Fibroblast of skin of left biceps (primary cell): ENCODE data around the gene TMEM236.

Experiments
- DNase-seq, 2 experiments: peaks; one replicate each; pipeline ENCODE4 v3.0.0-alpha.2; 2013; ENCODE audit warnings: low read depth in 2 of 2

TMEM236 gene

GRCh38 chr10:17820943-17821342 lies 68.9 kb downstream of the TMEM236 start:
- DNase-seq, result no peak

DNA sequence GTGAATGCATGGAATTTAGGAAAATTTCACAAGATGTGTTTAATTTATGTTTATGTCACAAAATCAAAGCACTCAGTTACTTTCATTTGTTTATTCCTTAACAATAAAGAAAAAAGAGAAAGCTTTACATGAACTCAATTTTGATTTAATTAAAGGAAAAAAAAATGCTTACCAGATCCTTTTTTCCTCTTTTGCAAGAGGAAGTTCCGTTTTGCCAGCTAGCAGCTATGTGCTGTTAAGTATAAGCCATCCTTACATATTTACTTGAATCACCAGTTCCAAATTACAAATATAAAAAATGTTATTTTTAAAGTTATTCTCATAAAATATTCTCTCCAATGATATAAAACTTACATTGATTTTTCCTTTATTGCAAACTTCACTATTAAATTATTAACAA lies 69.9 kb downstream of the TMEM236 start:
- DNase-seq, result no peak

GRCh38 chr10:17831341-17831740 lies 79.3 kb downstream of the TMEM236 start:
- DNase-seq, result no peak

DNA sequence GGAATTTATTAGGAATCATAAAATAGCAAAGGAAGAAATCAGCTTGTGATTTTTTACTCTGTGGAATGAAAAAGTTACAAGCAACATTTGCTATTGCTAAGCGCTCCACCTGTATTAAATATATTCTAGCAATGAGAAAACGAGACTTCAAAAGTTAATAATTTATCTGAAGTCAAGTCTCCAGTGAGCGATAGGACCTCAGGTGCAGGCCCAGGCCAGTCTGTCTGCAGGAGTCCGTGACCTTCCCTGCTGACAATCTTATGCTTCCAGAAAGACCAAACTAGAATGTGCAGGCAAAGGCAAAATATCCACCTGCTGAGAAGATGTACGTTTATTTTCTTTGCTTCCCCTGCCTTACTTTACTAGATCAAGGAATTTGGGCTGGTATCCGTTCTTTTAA lies 79.9 kb downstream of the TMEM236 start:
- no peak for DNase-seq

GRCh38 chr10:17833656-17834055 lies 81.7 kb downstream of the TMEM236 start:
- DNase-seq, result no peak

DNA sequence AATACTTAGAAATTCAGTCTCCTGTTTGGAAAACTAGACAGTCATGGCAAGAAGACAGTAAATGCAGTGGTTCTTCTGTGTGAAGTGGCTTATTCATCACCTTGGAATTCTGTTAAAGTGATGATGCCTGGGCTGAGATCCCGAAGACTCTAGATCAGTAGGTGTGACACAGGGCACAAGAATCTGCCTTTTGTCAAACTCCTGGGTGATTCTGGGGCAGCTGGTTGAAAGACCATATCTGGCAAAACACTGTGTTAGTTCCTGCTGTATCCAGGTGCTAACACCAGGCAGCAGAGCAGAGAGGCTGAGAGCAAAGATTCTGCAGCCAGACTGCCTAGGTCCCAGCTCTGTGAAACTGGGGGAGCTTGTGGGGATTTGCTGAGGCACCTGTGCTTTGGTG lies 83.7 kb downstream of the TMEM236 start:
- peak; percentile 78 to 81 for DNase-seq

GRCh38 chr10:17836942-17837341 lies 84.9 kb downstream of the TMEM236 start:
- no peak for DNase-seq

DNA sequence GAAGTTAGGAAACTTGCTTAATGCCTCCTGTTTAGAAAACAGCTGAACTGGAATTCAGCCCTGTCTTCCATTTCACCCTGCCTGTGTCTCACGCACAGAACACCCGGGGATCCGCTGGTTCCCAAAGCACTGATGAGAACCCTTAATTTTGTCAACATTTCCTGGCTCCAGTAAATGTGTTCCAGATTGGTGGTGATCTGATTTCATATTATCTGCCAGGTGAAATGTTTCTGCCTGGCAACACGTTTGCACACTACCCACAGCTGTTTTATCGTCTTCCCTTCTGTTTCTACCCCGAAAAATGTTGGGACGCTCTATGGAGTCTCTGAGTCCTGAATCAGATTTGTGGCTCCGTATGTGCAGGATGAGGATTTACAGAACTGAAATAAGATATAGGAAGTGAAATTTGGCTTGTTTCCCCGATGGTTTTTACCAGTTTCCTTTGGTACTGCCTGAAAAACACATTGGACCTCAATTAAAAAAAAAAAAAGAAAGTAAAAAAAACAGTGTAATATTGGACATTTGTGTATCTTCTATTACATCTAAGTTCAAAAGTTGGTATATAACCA lies 86.2 kb downstream of the TMEM236 start:
- no peak for DNase-seq

- DNase-seq, result no peak
Observed at GRCh38 chr10:17841050-17841449, 89.0 kb downstream of the TMEM236 start.

GRCh38 chr10:17842641-17843040 lies 90.6 kb downstream of the TMEM236 start:
- no peak for DNase-seq

- DNase-seq, result no peak
Observed at GRCh38 chr10:17847585-17848296, 95.7 kb downstream of the TMEM236 start.

DNA sequence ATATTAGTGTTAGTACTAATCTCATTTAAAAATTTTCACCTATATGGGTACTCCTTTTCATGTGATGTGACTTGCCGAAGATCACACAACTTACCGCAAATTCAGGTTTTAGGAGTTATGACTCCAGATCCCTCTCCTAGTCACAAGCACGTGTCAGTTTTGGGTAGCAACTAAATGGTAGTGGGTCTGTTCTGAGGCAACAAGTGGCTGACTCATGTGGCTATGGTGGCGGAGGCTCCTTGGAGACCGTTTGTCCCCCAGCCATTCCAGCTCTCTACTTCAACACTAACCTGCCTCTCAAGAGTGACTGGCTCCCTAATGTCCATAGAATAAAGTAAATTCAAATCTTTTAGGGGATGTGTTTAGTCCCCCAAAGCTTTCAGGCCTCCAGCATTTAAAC lies 96.6 kb downstream of the TMEM236 start:
- DNase-seq, result no peak
